ACHN (cell line): ENCODE data around the gene MEI1.
"Not testable (repeated sequence)": the region's sequence is repeated elsewhere in the genome, so short reads cannot be mapped to it uniquely, and the experiment has no call there.

Experiments
- DNase-seq: peaks from one replicate; pipeline ENCODE4 v3.0.0-alpha.2; 2015
- in situ Hi-C: cut with HindIII; loops from 2 replicates; pipeline ENCODE4 v1.10.0; 2017; ENCODE audit warnings: low sequenced_read_pairs, low pct_ligation_motif_present, low pct_unique_long_range_greater_than_20kb

MEI1 gene

GRCh38 chr22:41676134-41676533 lies 23.2 kb upstream of the MEI1 start:
- DNase-seq = no peak
- in situ Hi-C loops = no loop called here

GRCh38 chr22:41681616-41682015 lies 17.7 kb upstream of the MEI1 start:
- in situ Hi-C loops = no loop called here
- peak; percentile 77 for DNase-seq

- in situ Hi-C loops = no loop called here
- peak; percentile 94 for DNase-seq
These were observed 17.1 kb upstream of the MEI1 start for GRCh38 chr22:41682033-41682807.

GRCh38 chr22:41683052-41683451 lies 16.3 kb upstream of the MEI1 start:
- in situ Hi-C loops = no loop called here
- no peak for DNase-seq

DNA sequence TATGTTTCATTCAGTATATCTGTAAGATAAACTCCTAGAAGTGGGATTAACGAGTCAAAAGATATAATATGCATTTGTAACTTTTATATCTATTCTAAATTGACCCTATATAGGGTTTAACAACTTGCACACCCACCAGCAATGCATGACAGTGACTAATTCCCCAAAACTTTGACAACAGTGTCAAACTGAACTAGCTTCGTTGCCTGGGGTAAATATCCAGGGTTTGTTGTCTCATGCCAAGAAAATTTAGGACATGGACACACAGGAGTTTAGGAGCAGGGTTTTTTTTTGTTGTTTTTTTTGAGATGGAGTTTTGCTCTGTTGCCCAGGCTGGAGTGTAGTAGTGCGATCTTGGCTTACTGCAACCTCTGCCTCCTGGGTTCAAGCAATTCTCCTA lies 15.7 kb upstream of the MEI1 start:
- in situ Hi-C loops = no loop called here
- no peak for DNase-seq

GRCh38 chr22:41684194-41684593 lies 15.1 kb upstream of the MEI1 start:
- DNase-seq = no peak
- in situ Hi-C loops = no loop called here

DNA sequence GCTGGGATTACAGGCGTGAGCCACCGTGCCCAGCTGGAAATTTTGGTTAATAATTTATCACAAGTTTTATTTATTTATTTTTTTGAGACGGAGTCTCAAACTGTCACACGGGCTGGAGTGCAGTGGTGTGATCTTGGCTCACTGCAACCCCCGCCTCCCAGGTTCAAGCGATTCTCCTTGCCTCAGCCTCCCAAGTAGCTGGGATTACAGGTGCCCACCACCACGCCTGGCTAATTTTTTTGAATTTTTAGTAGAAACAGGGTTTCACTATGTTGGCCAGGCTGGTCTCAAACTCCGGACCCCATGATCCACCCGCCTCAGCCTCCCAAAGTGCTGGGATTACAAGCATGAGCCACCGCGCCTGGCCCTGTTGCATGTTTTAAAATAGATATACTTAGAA lies 12.4 kb upstream of the MEI1 start:
- in situ Hi-C loops = not testable (repeated sequence)

DNA sequence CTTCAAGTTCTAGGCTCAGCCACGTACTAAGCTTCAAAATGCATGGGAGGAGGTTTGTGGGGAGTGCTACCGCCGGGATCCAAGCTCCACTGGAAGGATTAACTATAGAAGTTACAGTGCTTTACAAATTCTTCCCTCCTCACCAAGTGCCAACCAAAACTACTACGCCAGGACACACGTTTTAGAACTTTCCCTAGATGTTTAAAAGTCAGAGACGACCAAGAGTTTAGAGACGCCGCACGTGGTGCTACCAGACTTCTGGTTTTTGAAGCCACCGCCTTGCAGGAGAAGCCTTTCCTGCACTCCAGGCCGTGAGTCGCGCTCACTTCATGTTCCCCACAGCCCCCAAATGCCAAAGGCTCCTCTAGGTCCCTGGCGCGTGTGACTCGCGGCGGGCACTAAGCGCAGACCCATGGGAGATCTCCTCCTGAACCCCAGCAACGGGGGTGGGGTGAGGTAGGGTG lies 11.4 kb upstream of the MEI1 start:
- peak; percentile 27 for DNase-seq
- in situ Hi-C loops = no loop called here

More for the DNA sequence above, 12.4 kb upstream of the MEI1 start:
- DNase-seq = not testable (repeated sequence)

- in situ Hi-C loops = no loop called here
- peak; percentile 93 for DNase-seq
These were observed 10.7 kb upstream of the MEI1 start, which contains the start of gene SNU13 for GRCh38 chr22:41688365-41689211. SNU13 (minus strand) TSS chr22:41688867; CDS start chr22:41688796, 71 bp downstream.

GRCh38 chr22:41690476-41690875 lies 8.8 kb upstream of the MEI1 start:
- DNase-seq = no peak
- in situ Hi-C loops = no loop called here

- DNase-seq = no peak
- in situ Hi-C loops = no loop called here
These were observed 4.1 kb upstream of the MEI1 start for GRCh38 chr22:41695211-41695610.

DNA sequence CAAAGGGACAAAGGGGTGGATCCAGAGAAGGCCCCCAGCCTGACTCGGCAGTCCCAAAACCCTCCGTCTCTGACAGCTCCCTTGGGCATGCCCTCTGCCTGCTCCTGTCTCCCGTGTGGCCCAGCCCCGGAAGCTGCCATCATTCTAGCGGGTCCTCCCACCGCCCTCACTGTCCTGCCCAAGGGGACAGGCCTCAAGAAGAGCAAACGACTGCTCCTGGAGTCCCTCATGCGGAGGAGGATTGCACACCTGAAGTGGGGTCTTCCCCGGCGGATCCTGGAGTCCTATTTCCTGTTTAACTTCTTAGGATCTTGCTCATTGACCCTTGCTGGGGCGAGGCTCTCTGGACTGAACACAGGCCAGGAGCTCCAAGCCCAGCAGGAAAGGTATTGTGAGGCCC lies 2.6 kb upstream of the MEI1 start:
- no peak for DNase-seq
- in situ Hi-C loops = no loop called here

DNA sequence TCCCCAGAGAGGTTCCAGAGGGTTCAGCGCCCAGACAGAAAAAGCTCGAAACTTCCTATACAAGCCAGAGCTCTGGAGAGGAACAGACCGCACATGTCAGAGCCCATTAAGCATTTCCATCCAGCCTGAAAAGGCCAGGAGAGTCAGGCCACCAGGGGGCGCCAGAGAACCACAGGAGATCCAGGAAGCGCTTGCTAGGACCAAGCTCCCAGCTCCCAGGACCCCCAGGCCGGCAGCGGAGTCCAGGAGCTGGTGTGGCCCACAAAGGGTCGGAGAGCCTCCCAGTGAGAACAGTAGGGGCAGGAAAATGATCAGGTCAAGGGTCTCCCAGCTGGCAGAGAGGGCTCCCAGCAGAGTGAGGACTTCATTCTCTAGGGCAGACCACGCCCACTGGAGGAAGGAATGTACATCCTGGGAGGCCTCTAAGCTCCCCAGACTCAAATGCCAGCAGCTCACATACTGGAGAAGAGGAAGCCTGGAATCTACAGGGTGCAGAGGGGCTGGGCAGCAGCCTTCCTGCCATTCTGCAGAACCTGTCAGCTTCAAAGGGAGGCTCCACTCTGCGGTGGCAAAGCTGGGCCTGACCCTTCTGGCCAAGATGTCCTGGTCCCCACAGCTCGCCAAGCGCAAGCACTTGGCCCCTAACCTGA lies 2.1 kb upstream of the MEI1 start:
- peak; percentile 83 for DNase-seq
- in situ Hi-C loops = no loop called here

- no peak for DNase-seq
- in situ Hi-C loops = no loop called here
These were observed 733 bp downstream of the MEI1 start for GRCh38 chr22:41700108-41700364.

DNA sequence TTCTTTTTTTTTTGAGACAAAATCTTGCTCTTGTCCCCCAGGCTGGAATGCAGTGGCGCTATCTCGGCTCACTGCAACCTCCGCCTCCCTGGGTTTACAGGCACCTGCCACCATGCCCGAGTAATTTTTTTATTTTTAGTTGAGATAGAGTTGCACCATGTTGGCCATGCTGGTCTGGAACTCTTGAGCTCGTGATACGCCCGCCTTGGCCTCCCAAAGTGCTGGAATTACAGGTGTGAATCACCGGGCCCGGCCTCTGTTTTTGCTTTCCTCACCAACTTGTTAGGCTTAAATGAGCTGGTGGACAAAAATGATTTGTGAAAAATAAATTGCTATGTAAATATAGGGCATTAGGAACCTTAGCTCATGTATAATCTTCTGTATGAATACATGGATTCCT lies 3.5 kb downstream of the MEI1 start:
- in situ Hi-C loops = no loop called here
- no peak for DNase-seq

DNA sequence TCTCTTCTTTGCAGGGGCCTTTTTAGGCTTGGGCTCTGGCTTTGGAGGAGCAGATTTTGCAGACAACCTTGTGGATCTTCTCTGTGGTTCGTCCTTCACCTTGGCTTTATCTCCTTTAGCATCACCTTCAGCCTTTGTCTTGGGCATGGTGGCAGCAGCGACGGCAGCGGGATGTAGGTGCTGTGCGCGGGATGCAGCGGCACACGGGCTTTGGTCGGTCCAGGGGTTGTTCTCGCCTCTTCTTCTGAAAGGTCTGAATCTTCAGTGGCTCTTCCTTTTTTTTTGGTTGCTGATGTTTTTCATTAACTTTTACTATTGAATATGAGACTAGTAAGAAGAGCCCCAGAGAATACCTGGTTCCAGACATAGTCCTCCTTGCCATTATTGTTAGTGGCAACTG lies 10.0 kb downstream of the MEI1 start:
- in situ Hi-C loops = no loop called here
- DNase-seq = no peak

DNA sequence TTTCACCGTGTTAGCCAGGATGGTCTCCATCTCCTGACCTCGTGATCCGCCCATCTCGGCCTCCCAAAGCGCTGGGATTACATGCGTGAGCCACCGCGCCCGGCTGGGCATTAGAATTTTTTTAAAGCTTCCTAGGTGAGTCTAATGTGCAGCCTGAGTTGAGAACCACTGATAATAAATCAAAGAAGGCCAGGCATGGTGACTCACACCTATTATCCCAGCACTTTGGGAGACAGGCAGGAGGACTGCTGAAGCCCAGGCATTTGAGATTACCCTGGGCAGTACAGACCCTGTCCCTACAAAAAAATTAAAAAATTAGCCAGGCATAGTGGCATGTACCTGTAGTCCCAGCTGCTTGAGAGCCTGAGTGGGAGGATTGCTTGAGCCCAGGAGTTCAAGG lies 13.7 kb downstream of the MEI1 start:
- peak; percentile 19 for DNase-seq
- in situ Hi-C loops = no loop called here

DNA sequence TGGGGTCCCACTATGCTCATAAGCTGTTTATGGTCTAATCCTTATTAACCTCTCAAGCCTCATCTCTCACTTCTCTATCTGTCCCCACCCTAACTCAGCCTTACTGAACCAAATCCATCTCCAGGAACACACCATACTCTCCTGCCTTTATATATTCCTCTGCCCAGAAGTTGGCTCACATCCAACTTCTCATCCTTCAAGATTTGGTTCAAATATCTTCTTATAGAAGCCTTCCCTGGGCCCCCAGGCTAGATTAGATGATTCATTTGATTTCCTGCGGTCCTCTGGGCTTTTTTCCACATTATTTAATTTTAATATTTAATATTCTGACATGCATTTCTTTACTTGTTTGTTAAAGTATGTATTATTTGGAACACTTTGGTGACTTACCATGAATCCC lies 23.2 kb downstream of the MEI1 start:
- in situ Hi-C loops = no loop called here
- DNase-seq = no peak

DNA sequence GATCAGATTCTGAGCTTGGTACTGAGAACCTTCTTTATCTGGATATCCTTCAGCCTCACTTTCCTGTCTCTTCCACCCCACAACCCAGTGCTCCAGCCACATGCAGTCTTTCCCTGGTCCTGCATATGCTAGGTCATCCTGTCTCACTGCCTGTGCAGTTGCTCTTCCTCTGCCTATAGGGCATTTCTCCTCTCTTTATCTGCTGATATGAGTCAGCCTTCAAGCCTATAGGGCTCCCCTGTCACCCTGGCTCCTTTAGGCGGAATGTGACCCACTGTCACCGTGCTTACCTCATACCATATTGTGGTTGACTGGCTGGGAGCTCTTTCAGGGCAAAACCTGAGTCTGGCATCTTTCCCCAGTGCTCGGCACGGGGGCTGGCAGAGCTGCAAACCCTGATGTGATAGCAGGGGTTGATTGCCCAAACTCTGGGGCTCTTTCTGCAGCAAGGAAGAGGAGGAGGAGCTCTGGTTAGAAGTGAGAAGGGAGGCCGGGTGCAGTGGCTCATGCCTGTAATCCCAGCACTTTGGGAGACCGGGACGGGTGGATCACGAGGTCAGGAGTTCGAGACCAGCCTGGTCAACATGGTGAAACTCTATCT lies 26.3 kb downstream of the MEI1 start:
- DNase-seq = no peak
- in situ Hi-C loops = no loop called here
